HEK293 (cell line): Measurements from ENCODE around the gene CTCF.

Source experiments
- CTCF ChIA-PET: fragments of 350-600 bp; formaldehyde crosslinking; extraction: SDS; loops from one replicate; lab custom pipeline; 2021; ENCODE audit warnings: antibody characterized with exemption; lab: Yijun Ruan, JAX
- POLR2A ChIA-PET: fragments of 300-600 bp; formaldehyde crosslinking; extraction: SDS; loops from one replicate; lab custom pipeline; 2020; ENCODE audit warnings: antibody characterized with exemption, inconsistent platforms; lab: Yijun Ruan, JAX
- H3K27ac ChIP-seq: fragments of 200-500 bp; sonication (Bioruptor generic); 2 replicates; pipeline ENCODE4 v1.5.1; 2014; ENCODE audit warnings: low read depth, low read length, control low read depth, inconsistent platforms; ENCODE audit errors: extremely low read depth
- H3K36me3 ChIP-seq, 2 experiments: fragments of 200-500 bp in 1 of 2; sonication (Bioruptor generic) in 1 of 2; 1 replicate in 1 of 2; 2 replicates in 1 of 2; pipeline ENCODE4 v1.5.1; 2014 to 2017; ENCODE audit warnings: inconsistent platforms in 2 of 2, low read length in 2 of 2; ENCODE audit not compliant: control insufficient read depth in 2 of 2, insufficient read depth in 1 of 2
- H3K4me1 ChIP-seq: fragments of 200-500 bp; sonication (Bioruptor generic); 2 replicates; pipeline ENCODE4 v1.5.1; 2014; ENCODE audit warnings: mild to moderate bottlenecking, low read length, inconsistent platforms; ENCODE audit not compliant: control insufficient read depth, insufficient read depth
- H3K4me3 ChIP-seq: 2 replicates; pipeline ENCODE4 v1.5.1; 2011; ENCODE audit warnings: low read depth, mild to moderate bottlenecking, control low read depth, low read length, moderate library complexity
- H3K9me3 ChIP-seq: fragments of 200-500 bp; sonication (Bioruptor generic); 2 replicates; pipeline ENCODE4 v1.5.1; 2014; ENCODE audit warnings: low read depth, low read length, inconsistent platforms; ENCODE audit not compliant: control insufficient read depth, insufficient read depth
- FEZF1 ChIP-seq: fragments of 450-650 bp; formaldehyde crosslinking; IDR thresholded peaks from 2 replicates; pipeline ENCODE4 v1.5.1; 2016; ENCODE audit warnings: missing biosample characterization, missing genetic modification characterization
- GFI1B ChIP-seq: fragments of 450-650 bp; formaldehyde crosslinking; IDR thresholded peaks from 2 replicates; pipeline ENCODE4 v1.5.1; 2016; ENCODE audit warnings: missing biosample characterization, missing genetic modification characterization
- IKZF3 ChIP-seq: fragments of 450-650 bp; IDR thresholded peaks from 2 replicates; pipeline ENCODE4 v1.5.0; 2018; ENCODE audit warnings: missing biosample characterization, mild to moderate bottlenecking, missing genetic modification characterization, moderate library complexity
- REST ChIP-seq: fragments of 450-650 bp; formaldehyde crosslinking; IDR thresholded peaks from 2 replicates; pipeline ENCODE4 v1.5.1; 2016; ENCODE audit warnings: missing biosample characterization, missing genetic modification characterization
- ZNF10 ChIP-seq: fragments of 450-650 bp; formaldehyde crosslinking; IDR thresholded peaks from 2 replicates; pipeline ENCODE4 v1.5.1; 2017; ENCODE audit warnings: missing biosample characterization, missing genetic modification characterization
- ZNF174 ChIP-seq: fragments of 450-650 bp; formaldehyde crosslinking; IDR thresholded peaks from 2 replicates; pipeline ENCODE4 v1.5.0; 2017; ENCODE audit warnings: missing biosample characterization, mild to moderate bottlenecking, missing genetic modification characterization
- ZNF2 ChIP-seq: fragments of 450-650 bp; formaldehyde crosslinking; IDR thresholded peaks from 2 replicates; pipeline ENCODE4 v1.5.1; 2016; ENCODE audit warnings: missing biosample characterization, missing genetic modification characterization
- ZNF335 ChIP-seq: fragments of 450-650 bp; formaldehyde crosslinking; conservative IDR thresholded peaks from 2 replicates; pipeline ENCODE4 v1.5.1; 2016; ENCODE audit warnings: missing biosample characterization, missing genetic modification characterization
- ZNF645 ChIP-seq: fragments of 450-650 bp; formaldehyde crosslinking; IDR thresholded peaks from 2 replicates; pipeline ENCODE4; 2016; ENCODE audit warnings: missing biosample characterization, missing genetic modification characterization
- ZNF747 ChIP-seq: fragments of 450-650 bp; formaldehyde crosslinking; IDR thresholded peaks from 2 replicates; pipeline ENCODE4 v1.5.1; 2016; ENCODE audit warnings: missing biosample characterization, missing genetic modification characterization
- ZNF777 ChIP-seq: fragments of 450-650 bp; formaldehyde crosslinking; IDR thresholded peaks from 2 replicates; pipeline ENCODE4 v1.5.1; 2017; ENCODE audit warnings: missing biosample characterization, missing genetic modification characterization, borderline replicate concordance
- ZSCAN4 ChIP-seq: fragments of 450-650 bp; formaldehyde crosslinking; IDR thresholded peaks from 2 replicates; pipeline ENCODE4 v1.5.1; 2017; ENCODE audit warnings: missing biosample characterization, missing genetic modification characterization
- TF ChIP-seq, protein P1 (sequence below): fragments of 450-650 bp; formaldehyde crosslinking; IDR thresholded peaks from 2 replicates; pipeline ENCODE4 v1.5.1; 2016; ENCODE audit warnings: missing biosample characterization, missing genetic modification characterization
- TF ChIP-seq, protein P2 (sequence below): fragments of 450-650 bp; formaldehyde crosslinking; IDR thresholded peaks from 2 replicates; pipeline ENCODE4 v1.5.1; 2016; ENCODE audit warnings: missing biosample characterization, missing genetic modification characterization, low read depth
- TF ChIP-seq, protein P3 (sequence below): fragments of 450-650 bp; formaldehyde crosslinking; IDR thresholded peaks from 2 replicates; pipeline ENCODE4 v1.5.1; 2016; ENCODE audit warnings: missing biosample characterization, missing genetic modification characterization
- TF ChIP-seq, protein P4 (sequence below): fragments of 450-650 bp; formaldehyde crosslinking; IDR thresholded peaks from 2 replicates; pipeline ENCODE4 v1.5.1; 2016; ENCODE audit warnings: missing biosample characterization, missing genetic modification characterization

CTCF gene

DNA sequence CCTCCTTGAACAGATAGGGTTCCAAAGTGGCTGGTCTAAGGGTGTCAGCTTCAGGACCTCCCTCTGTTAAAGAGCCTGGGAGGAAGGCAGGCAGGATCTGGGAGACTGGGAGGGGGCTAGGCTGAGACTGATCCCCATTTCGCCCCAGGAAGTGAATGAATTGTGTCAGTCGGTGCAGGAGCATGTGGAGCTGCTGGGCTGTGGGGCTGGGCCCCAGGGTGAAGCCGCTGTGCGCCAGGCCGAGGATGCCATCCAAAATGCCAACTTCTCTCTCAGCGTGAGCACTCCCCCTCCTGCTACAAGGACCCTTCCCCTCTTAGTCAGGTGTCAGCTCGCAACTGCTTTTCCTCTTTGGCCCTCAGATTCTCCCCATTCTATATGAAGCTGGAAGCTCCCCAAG is 88.7 kb downstream of the CTCF start (continued):
- no peak for TF ChIP-seq GFI1B (tag by site-specific recombination)
- TF ChIP-seq ZNF747: no peak
- TF ChIP-seq FEZF1: no peak

DNA sequence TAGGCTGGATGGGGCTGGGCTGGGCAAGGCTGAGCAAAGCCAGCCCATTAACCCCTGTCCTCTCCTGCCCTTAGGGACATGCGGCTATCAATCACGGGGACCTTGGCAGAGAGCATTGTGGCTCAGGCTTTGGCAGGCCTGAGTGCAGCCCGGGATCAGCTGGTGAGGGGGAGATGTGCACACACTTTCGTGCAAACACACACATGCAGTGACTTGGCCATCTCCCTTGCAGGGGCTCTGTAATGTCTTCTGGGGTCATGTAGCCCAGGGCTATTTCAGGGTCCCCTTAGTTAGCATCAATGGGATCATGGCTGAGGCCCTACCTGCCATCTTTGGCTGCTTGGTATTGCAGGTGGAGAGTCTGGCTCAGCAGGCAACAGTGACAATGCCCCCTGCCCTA is 89.5 kb downstream of the CTCF start:
- no peak overlapping the region for H3K27ac ChIP-seq
- POLR2A ChIA-PET: interaction anchor here (0.9 kb wide), 1 partner anchor 9 kb away, joined by 3 read pairs; the partner anchor contains the start of genes ACD and PARD6A
- H3K4me1 ChIP-seq: peaks cover 4% of the 10 kb centered on the region; the same call in 1 of the 2 replicates
- peaks cover 0 to 22% of the 10 kb centered on the region in 2 experiments; a peak in 1 of 3 replicates for H3K36me3 ChIP-seq
- CTCF ChIA-PET: interaction anchor here (0.6 to 2.4 kb wide), 2 partner anchors 131 to 997 kb away, joined by 3 to 14 read pairs; no protein-coding TSS in a partner anchor
- H3K4me3 ChIP-seq: no peak overlapping the region
- no peaks in the 10 kb centered on the region for H3K9me3 ChIP-seq
- no peak for TF ChIP-seq ZNF10 (tag by site-specific recombination)
- TF ChIP-seq ZSCAN4 (tag by site-specific recombination): peak; percentile 46; the same call in 1 of the 2 replicates

GRCh38 chr16:67652578-67653127 is 90.3 kb downstream of the CTCF start:
- ChIA-PET CTCF (interaction anchor here (0.6 to 2.4 kb wide), 3 partner anchors 11 to 132 kb away, joined by 3 to 14 read pairs (median 4); no protein-coding TSS in a partner anchor), POLR2A (interaction anchor here (0.9 kb wide), 1 partner anchor 8 kb away, joined by 3 read pairs; the partner anchor contains the start of genes ACD and PARD6A)
- TF ChIP-seq REST (tag by site-specific recombination) (peak; percentile 83), ZNF174 (tag by site-specific recombination) (no peak), ZNF335 (no peak), ZNF645 (tag by site-specific recombination) (no peak), ZNF777 (no peak), ZNF2 (no peak), IKZF3 (tag by site-specific recombination) (no peak)
- TF ChIP-seq, protein P1, sequence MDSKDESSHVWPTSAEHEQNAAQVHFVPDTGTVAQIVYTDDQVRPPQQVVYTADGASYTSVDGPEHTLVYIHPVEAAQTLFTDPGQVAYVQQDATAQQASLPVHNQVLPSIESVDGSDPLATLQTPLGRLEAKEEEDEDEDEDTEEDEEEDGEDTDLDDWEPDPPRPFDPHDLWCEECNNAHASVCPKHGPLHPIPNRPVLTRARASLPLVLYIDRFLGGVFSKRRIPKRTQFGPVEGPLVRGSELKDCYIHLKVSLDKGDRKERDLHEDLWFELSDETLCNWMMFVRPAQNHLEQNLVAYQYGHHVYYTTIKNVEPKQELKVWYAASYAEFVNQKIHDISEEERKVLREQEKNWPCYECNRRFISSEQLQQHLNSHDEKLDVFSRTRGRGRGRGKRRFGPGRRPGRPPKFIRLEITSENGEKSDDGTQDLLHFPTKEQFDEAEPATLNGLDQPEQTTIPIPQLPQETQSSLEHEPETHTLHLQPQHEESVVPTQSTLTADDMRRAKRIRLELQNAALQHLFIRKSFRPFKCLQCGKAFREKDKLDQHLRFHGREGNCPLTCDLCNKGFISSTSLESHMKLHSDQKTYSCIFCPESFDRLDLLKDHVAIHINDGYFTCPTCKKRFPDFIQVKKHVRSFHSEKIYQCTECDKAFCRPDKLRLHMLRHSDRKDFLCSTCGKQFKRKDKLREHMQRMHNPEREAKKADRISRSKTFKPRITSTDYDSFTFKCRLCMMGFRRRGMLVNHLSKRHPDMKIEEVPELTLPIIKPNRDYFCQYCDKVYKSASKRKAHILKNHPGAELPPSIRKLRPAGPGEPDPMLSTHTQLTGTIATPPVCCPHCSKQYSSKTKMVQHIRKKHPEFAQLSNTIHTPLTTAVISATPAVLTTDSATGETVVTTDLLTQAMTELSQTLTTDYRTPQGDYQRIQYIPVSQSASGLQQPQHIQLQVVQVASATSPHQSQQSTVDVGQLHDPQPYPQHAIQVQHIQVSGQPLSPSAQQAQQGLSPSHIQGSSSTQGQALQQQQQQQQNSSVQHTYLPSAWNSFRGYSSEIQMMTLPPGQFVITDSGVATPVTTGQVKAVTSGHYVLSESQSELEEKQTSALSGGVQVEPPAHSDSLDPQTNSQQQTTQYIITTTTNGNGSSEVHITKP (tag by site-specific recombination): no peak
- TF ChIP-seq, protein P2, sequence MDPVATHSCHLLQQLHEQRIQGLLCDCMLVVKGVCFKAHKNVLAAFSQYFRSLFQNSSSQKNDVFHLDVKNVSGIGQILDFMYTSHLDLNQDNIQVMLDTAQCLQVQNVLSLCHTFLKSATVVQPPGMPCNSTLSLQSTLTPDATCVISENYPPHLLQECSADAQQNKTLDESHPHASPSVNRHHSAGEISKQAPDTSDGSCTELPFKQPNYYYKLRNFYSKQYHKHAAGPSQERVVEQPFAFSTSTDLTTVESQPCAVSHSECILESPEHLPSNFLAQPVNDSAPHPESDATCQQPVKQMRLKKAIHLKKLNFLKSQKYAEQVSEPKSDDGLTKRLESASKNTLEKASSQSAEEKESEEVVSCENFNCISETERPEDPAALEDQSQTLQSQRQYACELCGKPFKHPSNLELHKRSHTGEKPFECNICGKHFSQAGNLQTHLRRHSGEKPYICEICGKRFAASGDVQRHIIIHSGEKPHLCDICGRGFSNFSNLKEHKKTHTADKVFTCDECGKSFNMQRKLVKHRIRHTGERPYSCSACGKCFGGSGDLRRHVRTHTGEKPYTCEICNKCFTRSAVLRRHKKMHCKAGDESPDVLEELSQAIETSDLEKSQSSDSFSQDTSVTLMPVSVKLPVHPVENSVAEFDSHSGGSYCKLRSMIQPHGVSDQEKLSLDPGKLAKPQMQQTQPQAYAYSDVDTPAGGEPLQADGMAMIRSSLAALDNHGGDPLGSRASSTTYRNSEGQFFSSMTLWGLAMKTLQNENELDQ: no peak
- TF ChIP-seq, protein P3, sequence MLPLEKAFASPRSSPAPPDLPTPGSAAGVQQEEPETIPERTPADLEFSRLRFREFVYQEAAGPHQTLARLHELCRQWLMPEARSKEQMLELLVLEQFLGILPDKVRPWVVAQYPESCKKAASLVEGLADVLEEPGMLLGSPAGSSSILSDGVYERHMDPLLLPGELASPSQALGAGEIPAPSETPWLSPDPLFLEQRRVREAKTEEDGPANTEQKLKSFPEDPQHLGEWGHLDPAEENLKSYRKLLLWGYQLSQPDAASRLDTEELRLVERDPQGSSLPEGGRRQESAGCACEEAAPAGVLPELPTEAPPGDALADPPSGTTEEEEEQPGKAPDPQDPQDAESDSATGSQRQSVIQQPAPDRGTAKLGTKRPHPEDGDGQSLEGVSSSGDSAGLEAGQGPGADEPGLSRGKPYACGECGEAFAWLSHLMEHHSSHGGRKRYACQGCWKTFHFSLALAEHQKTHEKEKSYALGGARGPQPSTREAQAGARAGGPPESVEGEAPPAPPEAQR (tag by site-specific recombination): no peak
- TF ChIP-seq, protein P4, sequence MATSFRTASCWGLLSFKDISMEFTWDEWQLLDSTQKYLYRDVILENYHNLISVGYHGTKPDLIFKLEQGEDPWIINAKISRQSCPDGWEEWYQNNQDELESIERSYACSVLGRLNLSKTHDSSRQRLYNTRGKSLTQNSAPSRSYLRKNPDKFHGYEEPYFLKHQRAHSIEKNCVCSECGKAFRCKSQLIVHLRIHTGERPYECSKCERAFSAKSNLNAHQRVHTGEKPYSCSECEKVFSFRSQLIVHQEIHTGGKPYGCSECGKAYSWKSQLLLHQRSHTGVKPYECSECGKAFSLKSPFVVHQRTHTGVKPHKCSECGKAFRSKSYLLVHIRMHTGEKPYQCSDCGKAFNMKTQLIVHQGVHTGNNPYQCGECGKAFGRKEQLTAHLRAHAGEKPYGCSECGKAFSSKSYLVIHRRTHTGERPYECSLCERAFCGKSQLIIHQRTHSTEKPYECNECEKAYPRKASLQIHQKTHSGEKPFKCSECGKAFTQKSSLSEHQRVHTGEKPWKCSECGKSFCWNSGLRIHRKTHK (tag by site-specific recombination): no peak

More at GRCh38 chr16:67652578-67653127, 90.3 kb downstream of the CTCF start:
- H3K9me3 ChIP-seq: no peaks in the 10 kb centered on the region
- H3K36me3 ChIP-seq: peaks cover 0 to 30% of the 10 kb centered on the region in 2 experiments; a peak in 1 of 3 replicates
- H3K4me3 ChIP-seq: peak overlapping the region; percentile 29
- H3K4me1 ChIP-seq: peaks cover 4% of the 10 kb centered on the region; the same call in 1 of the 2 replicates
- no peak overlapping the region for H3K27ac ChIP-seq
